Neural progenitor cell (in vitro differentiated cells): Measurements from ENCODE around the gene LMOD2.

Experiments used
- CTCF ChIP-seq: fragments of 200-600 bp; sonication (generic); IDR thresholded peaks from 2 replicates; pipeline ENCODE4 v1.5.1; 2017; ENCODE audit warnings: antibody characterized with exemption, mild to moderate bottlenecking
- EZH2 ChIP-seq: fragments of 200-600 bp; sonication (generic); IDR thresholded peaks from 2 replicates; pipeline ENCODE4 v1.6.1; 2017; ENCODE audit warnings: antibody characterized with exemption, mild to moderate bottlenecking, moderate library complexity

- no peak for TF ChIP-seq CTCF
- TF ChIP-seq EZH2: no peak
Observed at GRCh38 chr7:123690550-123690949, 34.9 kb downstream of the LMOD2 start.
